Panc1 (cell line): ENCODE results near the gene LAMB1. TPM values are rescaled to one million over a fixed set of nuclear protein-coding genes. Genes with fewer than 3 reads are reported as not detected.
A peak's percentile ranks its signal among the peaks of the same experiment; 100 is the strongest.

Experiments used
- ATAC-seq: fragments of 200-7000 bp; cut with Tn5 transposase; 2 replicates; pipeline ENCODE4 v1.9.1; 2020; ENCODE audit warnings: mild to moderate bottlenecking, moderate library complexity
- BruUV-seq: library from RNA; stranded (reverse); fragments of 400-500 nt; replicated peaks from 2 replicates; lab custom pipeline; 2021; lab: Mats Ljungman, UMichigan
- CTCF ChIA-PET: fragments of 300-600 bp; sonication (Branson Sonifier 250); formaldehyde crosslinking; loops from one replicate; lab custom pipeline; 2022; ENCODE audit warnings: antibody characterized with exemption; lab: Charles Lee
- POLR2A ChIA-PET: fragments of 300-600 bp; sonication (Branson Sonifier 250); formaldehyde crosslinking; loops from one replicate; lab custom pipeline; 2022; ENCODE audit warnings: antibody characterized with exemption; lab: Charles Lee
- DNase-seq: peaks from one replicate; pipeline ENCODE4 v3.0.0-alpha.2; 2010; ENCODE audit warnings: low read depth, low spot score
- H3K27ac ChIP-seq: 2 replicates; pipeline ENCODE4 v1.5.1; 2011; ENCODE audit warnings: mild to moderate bottlenecking, low read length, inconsistent platforms
- H3K27me3 ChIP-seq: fragments of 200-500 bp; sonication (Bioruptor generic); 2 replicates; pipeline ENCODE4 v1.6.0; 2014; ENCODE audit warnings: low read length, inconsistent platforms; ENCODE audit not compliant: control insufficient read depth, insufficient read depth
- H3K36me3 ChIP-seq: fragments of 200-500 bp; sonication (Bioruptor generic); 2 replicates; pipeline ENCODE4 v1.5.1; 2014; ENCODE audit warnings: inconsistent platforms, mild to moderate bottlenecking, low read length, moderate library complexity; ENCODE audit not compliant: control insufficient read depth, insufficient read depth
- H3K4me1 ChIP-seq: 2 replicates; pipeline ENCODE4 v1.5.1; 2011; ENCODE audit warnings: inconsistent platforms, mild to moderate bottlenecking, low read length, moderate library complexity; ENCODE audit not compliant: control insufficient read depth, insufficient read depth
- H3K4me3 ChIP-seq, 2 experiments: 2 replicates each; pipeline ENCODE4 v1.5.1; 2011 to 2012; ENCODE audit warnings: low read depth in 2 of 2, low read length in 2 of 2, mild to moderate bottlenecking in 2 of 2, inconsistent platforms in 1 of 2, moderate library complexity in 1 of 2
- H3K9me3 ChIP-seq: fragments of 200-500 bp; sonication (Bioruptor generic); 2 replicates; pipeline ENCODE4 v1.5.1; 2014; ENCODE audit warnings: low read depth, mild to moderate bottlenecking, inconsistent platforms, low read length, moderate library complexity; ENCODE audit not compliant: control insufficient read depth, insufficient read depth
- POLR2AphosphoS5 ChIP-seq: IDR thresholded peaks from 2 replicates; pipeline ENCODE4 v1.6.1; 2012; ENCODE audit warnings: mild to moderate bottlenecking, low read depth, low read length, moderate library complexity
- TCF7L2 ChIP-seq: IDR thresholded peaks from 2 replicates; pipeline ENCODE4 v1.6.1; 2011; ENCODE audit warnings: mild to moderate bottlenecking, low read depth, low read length, inconsistent platforms
- in situ Hi-C: cut with HindIII; loops from 2 replicates; pipeline ENCODE4 v1.10.0; 2016; ENCODE audit warnings: low sequenced_read_pairs, low pct_unique_long_range_greater_than_20kb
- intact Hi-C: fragments of 100-400 bp; cut with micrococcal nuclease; formaldehyde crosslinking; loops from one replicate; pipeline ENCODE4 v1.10.0; 2022; ENCODE audit not compliant: unreplicated experiment
- total RNA-seq: library from RNA; stranded (reverse); gene quantifications from one replicate; pipeline ENCODE4 v1.2.1, GENCODE V29; 2021; ENCODE audit not compliant: unreplicated experiment
- TF ChIP-seq, protein P1 (sequence below): fragments of 450-650 bp; IDR thresholded peaks from 2 replicates; pipeline ENCODE4 v1.5.1; 2017; ENCODE audit warnings: mild to moderate bottlenecking
- TF ChIP-seq, protein P2 (sequence below), 2 experiments: IDR thresholded peaks; 2 replicates each; pipeline ENCODE4 v1.6.1; 2011 to 2012; ENCODE audit warnings: low read depth in 2 of 2, control low read depth in 1 of 2, low read length in 1 of 2, mild to moderate bottlenecking in 1 of 2, moderate library complexity in 1 of 2; ENCODE audit not compliant: insufficient read depth in 1 of 2

LAMB1 gene
- total RNA-seq, 1 experiment from 2014 or later = 204 TPM

DNA sequence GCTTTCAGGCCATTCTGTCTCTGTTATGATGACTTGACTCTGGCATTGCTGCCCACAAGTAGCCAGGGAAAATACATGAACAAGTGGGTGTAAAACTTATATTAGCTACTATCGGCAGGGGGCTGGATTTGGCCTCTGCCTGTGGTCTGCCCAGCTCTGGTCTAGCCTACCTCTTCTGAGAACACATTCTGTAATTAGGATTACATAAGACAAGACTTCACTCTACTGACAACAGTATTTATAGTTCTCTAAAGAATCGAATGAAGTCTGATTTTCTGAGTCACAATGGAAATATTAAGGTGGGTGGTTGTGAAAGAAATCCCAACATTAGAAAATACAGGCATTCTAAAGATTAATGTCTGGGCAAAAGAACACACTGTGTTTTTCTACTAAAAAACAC is 56.5 kb downstream of the LAMB1 start:
- no peak for DNase-seq
- in situ Hi-C loops = no loop called here
- POLR2A ChIA-PET = no interaction called here

DNA sequence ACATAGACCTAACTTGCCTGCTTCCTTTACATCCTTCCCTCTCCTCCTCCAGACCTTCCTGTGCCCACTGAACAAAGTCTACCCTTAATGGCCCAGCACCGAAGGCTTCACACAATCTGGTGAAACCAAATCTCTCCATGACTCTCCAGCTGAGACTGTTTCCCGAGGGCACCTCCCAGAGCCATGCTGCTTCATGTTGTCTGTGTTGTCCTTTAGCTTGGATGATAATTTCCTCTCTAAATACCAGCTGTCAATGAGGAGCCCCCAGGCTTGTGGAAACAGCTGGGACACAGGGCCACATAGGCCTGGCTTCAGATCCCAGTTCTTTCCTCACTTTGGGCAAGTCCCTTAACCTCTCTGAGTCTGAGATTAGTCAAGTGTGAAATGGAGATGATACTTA is 57.6 kb downstream of the LAMB1 start:
- no peak overlapping the region for H3K4me3 ChIP-seq
- in situ Hi-C loops = no loop called here
- H3K36me3 ChIP-seq = peaks cover 14% of the 10 kb centered on the region
- CTCF ChIA-PET = no interaction called here
- peaks cover 43% of the 10 kb centered on the region for H3K4me1 ChIP-seq
- POLR2A ChIA-PET = no interaction called here
- H3K9me3 ChIP-seq = no peaks in the 10 kb centered on the region
- BruUV-seq = TSS peak; percentile 1
- TF ChIP-seq, protein P1, sequence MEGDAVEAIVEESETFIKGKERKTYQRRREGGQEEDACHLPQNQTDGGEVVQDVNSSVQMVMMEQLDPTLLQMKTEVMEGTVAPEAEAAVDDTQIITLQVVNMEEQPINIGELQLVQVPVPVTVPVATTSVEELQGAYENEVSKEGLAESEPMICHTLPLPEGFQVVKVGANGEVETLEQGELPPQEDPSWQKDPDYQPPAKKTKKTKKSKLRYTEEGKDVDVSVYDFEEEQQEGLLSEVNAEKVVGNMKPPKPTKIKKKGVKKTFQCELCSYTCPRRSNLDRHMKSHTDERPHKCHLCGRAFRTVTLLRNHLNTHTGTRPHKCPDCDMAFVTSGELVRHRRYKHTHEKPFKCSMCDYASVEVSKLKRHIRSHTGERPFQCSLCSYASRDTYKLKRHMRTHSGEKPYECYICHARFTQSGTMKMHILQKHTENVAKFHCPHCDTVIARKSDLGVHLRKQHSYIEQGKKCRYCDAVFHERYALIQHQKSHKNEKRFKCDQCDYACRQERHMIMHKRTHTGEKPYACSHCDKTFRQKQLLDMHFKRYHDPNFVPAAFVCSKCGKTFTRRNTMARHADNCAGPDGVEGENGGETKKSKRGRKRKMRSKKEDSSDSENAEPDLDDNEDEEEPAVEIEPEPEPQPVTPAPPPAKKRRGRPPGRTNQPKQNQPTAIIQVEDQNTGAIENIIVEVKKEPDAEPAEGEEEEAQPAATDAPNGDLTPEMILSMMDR = no peak
- no peak for TF ChIP-seq TCF7L2
- no peaks in the 10 kb centered on the region for H3K27me3 ChIP-seq
- intact Hi-C loops = no loop called here
- DNase-seq (no peak), ATAC-seq (no peak)
- H3K27ac ChIP-seq = peak overlapping the region; percentile 94

More for the DNA sequence above, 56.5 kb downstream of the LAMB1 start:
- H3K36me3 ChIP-seq = peaks cover 17% of the 10 kb centered on the region
- no peaks in the 10 kb centered on the region for H3K9me3 ChIP-seq
- no TSS peak for BruUV-seq
- peak overlapping the region; percentile 94 for H3K27ac ChIP-seq
- CTCF ChIA-PET = no interaction called here
- TF ChIP-seq POLR2AphosphoS5 (no peak), TCF7L2 (no peak)
- TF ChIP-seq, protein P1 = no peak
- TF ChIP-seq, protein P2, sequence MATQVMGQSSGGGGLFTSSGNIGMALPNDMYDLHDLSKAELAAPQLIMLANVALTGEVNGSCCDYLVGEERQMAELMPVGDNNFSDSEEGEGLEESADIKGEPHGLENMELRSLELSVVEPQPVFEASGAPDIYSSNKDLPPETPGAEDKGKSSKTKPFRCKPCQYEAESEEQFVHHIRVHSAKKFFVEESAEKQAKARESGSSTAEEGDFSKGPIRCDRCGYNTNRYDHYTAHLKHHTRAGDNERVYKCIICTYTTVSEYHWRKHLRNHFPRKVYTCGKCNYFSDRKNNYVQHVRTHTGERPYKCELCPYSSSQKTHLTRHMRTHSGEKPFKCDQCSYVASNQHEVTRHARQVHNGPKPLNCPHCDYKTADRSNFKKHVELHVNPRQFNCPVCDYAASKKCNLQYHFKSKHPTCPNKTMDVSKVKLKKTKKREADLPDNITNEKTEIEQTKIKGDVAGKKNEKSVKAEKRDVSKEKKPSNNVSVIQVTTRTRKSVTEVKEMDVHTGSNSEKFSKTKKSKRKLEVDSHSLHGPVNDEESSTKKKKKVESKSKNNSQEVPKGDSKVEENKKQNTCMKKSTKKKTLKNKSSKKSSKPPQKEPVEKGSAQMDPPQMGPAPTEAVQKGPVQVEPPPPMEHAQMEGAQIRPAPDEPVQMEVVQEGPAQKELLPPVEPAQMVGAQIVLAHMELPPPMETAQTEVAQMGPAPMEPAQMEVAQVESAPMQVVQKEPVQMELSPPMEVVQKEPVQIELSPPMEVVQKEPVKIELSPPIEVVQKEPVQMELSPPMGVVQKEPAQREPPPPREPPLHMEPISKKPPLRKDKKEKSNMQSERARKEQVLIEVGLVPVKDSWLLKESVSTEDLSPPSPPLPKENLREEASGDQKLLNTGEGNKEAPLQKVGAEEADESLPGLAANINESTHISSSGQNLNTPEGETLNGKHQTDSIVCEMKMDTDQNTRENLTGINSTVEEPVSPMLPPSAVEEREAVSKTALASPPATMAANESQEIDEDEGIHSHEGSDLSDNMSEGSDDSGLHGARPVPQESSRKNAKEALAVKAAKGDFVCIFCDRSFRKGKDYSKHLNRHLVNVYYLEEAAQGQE (IDR thresholded peaks at IDR 0.05; ENCODE audit: insufficient read depth in 1 of 2, low read depth in 2 of 2, low read length in 1 of 2) = no peak
- no peak for ATAC-seq
- H3K27me3 ChIP-seq = no peaks in the 10 kb centered on the region
- peaks cover 49% of the 10 kb centered on the region for H3K4me1 ChIP-seq
- no peak overlapping the region for H3K4me3 ChIP-seq
- intact Hi-C loops = no loop called here
